NCI-H2171 (cell line): Measurements from ENCODE around the gene OR6J1.
"Not testable (repeated sequence)": the region's sequence is repeated elsewhere in the genome, so short reads cannot be mapped to it uniquely, and the experiment has no call there.

ENCODE experiments used
- DNase-seq: peaks from one replicate; lab custom pipeline; 2025; lab: John Stamatoyannopoulos, UW

The OR6J1 gene

DNA sequence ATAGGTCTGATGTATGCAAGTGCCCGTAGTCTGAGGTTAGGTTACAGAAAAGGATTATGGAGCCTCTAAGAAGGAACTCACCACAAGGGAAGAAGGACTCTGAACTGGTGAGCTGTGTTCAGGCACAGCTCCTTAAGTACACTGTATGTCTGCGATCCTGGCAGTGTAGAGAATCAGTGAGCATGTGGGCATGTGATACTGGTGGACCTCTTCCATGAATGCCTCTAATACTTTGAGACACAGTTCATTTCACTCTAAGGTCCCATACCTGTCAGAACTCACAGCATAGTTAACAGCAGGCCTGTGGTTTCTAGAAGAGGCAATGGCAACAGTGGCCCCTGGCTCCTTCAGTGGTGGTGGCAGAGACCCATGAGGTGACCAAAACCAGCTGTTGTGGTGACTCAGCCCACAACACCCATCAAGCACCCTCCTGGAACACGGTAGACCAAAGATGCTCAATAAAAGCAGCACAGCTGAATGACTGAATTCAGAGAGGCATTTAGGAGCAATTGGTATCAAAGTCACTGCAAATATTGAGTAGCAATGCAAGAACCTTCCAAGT is 6.9 kb upstream of the OR6J1 start:
- DNase-seq, result no peak

DNA sequence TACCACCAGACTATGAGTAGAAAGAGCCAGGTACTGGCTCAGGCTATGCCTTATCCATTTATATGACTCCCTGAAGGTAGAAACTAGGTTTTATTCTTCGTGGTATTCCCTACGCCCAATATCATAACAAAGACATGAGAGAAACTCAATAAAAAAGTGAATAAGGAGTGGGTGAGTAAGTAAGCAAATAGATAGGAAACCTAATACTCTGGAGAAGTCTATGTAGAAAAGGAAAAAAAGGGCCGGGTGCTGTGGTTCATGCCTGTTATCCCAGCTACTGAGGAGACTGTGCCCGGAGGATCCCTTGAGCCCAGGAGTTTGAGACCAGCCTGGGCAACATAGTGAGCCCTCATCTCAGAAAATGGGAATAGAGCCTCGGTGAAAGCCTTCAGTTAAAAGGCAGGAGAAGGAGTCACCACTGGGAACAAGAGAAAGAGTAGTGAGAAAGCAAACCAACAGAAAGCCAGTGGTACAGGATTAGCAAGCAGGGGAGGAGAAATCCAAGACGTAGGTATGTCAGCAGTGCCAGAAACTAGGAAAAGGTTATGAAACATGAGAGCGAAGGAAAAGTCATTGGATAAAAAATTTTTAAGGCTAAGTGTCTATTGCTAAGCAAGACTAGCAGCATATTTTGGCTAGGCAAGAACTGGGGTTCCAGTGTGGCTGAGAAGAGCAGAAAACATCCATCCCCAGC is 6.0 kb upstream of the OR6J1 start:
- DNase-seq, result no peak

DNA sequence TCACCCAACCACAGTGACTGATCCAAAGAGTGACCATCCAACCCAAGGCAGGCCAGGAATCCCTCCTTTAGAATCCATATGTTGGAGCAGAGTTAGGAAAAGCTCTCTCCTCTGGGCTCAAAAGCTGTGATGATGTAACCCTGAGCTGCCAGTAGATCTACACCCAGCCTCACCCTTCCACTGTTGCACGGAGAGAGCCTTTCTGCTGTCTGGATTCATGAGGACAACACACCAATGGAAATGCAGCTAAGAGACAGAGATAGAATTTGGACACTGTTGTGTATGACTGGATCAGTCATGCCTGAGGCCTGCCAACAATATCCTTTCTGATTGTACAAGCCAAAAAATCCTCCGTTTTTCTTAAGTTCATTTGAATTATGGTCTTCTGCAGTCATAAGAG is 4.4 kb upstream of the OR6J1 start:
- no peak for DNase-seq

DNA sequence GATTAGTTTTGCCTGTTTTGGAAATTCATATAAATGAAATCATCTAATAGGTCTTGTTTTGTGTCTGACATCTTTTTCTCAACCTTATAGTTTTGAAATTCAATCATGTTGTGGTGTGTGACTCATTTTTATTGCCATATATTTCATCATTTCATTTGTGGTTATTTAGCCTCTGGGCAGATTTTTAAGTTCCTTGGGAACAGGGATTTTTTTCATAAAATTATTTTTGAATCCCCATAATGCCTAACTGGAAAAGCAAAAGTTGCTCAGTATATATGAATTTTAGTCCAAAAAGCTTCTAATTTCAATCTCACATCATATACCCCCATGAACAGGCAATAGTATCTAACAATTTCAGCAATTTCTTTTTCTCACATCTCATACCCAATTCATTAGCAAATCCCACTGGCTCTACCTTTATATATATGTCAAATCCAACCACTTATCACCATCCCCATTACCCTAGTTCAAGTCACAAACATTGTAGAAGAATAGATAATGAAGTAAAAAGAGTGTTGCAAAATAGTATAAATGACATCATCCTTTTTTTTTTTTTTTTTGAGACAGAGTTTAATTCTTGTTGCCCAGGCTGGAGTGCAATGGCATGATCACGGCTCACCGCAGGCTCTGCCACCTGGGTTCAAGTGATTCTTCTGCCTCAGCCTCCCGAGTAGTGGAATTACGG is 2.6 kb upstream of the OR6J1 start:
- DNase-seq, result no peak

DNA sequence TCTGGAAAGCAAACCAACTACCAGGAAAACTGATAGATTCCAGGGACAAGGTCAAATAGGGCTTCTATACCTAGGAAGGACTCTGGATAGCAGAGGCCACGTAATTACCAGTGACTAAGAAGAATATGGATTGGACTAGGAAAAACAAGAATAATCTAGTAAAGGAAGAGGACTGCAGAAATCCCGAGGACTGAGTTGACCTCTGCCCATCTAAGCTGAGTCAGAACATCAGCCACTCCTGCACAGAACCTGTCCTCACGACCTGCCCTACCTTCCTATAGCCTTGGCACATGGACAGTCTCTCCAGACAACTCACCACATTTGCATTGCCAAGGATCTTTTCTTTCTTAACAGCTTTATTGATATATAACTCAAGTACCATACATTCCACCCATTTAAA is 2.3 kb downstream of the OR6J1 start:
- DNase-seq, result no peak

DNA sequence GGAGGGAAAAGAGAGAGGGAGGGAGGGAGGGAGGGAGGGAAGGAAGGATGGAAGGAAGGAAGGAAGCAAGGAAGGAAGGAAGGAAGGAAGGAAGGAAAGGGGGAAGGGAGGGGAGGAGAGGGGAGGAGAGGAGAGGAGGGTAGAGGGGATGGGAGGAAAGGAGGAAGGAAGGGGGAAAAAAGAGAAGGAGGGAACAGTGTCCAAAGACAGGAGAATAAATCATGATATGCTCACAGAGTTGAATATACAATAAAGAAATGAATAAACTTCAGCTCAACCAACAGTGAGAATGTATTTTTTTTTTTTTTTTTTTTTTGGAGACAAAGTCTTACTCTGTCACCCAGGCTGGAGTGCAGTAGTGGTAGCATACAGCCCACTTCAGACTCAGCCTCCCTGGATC is 4.0 kb downstream of the OR6J1 start:
- DNase-seq, result no peak

DNA sequence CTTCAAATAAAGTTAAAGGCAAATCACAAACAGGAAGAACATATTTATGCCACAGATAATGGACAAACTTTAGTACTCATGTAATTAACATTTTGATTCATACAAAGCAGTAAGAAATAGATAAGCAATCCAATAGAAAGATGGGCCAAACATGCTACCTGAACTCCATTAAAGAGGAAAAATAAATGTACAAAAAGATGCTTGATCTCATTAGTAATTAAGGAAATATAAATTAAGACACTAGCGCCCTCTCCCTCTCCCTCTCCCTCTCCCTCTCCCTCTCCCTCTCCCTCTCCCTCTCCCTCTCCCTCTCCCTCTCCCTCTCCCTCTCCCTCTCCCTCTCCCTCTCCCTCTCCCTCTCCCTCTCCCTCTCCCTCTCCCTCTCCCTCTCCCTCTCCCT is 8.2 kb downstream of the OR6J1 start:
- DNase-seq, result not testable (repeated sequence)

DNA sequence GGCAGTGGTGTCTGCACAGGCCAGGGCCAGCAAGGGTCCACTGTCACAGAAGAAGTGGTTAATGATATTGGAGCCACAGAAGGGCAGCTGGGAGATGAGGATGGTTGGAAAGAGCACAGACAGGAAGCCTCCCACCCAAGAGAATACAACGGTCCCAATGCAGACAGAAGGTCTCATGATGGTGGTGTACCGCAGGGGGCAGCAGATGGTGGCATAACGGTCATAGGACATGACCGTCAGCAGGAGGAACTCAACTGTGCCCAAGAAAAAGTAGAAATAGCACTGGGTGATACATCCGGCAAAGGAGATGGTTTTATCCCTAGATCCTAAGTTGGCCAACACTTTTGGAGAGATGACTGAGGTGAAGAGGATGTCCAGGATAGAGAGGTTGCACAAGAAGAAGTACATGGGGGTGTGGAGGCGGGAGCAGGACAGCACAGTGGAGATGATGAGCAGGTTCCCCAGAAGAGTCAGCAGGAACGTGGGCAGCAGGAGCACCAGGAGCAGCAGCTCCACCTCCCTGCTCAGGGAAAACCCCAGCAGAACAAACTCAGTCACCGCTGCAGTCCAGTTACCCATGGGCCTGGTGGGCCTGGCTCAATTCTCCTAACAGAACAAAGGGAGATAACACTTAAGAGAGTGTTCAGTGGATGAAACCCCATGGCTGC is 9.8 kb downstream of the OR6J1 start:
- DNase-seq, result no peak

DNA sequence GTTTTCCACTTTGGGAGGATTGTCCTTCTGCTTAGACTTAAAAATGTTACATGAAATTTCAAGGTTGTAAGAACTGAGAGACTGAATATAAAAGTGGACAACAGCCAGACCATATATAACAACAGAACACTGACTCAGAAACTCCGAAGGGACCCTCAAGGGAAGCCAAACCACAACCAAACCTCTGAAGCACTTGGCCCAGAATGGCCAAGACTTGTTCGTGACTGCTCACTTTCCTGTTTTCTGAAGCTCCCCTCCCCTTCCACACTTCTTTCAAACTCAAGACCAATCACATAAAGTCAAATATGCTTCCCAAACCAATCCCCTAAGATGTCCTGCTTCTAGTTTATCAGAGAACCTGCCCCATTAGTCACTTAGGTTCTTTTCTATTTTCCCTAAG is 13.7 kb downstream of the OR6J1 start:
- DNase-seq, result no peak

DNA sequence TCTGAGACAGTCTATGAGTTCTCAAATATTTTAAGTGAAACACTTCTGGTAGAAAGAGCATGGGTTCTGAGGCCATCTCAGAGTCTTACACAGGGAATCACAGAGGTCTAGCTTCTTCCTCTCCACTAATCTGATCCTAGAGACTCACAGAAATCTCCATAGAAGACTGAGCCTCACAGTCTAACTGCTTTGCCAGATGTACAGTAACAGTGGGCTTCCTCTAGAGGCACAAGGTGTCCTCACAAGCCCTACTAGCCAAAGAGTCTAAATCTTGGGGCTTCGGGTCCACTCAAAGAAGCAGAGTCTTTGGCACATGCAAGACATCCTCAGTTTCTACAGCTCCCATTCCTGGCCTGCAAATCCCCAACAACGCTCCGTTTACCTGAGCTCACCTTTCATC is 14.1 kb downstream of the OR6J1 start:
- no peak for DNase-seq

DNA sequence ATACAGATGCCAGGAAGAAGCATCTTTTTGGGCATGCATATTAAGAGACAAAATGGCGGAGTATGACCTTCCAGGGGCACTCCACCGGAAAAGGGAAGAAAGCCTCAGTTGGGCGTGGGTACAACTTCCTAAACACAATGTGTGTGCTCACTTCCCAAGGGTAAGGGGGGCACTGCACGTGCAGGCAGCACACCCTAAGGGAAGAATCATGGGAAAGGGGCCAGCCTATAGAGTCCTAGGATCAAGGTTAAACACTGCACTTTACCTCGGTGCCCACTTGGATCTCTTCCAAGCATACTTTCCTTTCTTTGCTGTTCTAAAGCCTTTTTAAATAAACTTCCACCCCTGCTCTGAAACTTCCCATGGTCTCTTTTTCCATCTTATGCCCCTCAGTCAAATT is 14.8 kb downstream of the OR6J1 start:
- no peak for DNase-seq

DNA sequence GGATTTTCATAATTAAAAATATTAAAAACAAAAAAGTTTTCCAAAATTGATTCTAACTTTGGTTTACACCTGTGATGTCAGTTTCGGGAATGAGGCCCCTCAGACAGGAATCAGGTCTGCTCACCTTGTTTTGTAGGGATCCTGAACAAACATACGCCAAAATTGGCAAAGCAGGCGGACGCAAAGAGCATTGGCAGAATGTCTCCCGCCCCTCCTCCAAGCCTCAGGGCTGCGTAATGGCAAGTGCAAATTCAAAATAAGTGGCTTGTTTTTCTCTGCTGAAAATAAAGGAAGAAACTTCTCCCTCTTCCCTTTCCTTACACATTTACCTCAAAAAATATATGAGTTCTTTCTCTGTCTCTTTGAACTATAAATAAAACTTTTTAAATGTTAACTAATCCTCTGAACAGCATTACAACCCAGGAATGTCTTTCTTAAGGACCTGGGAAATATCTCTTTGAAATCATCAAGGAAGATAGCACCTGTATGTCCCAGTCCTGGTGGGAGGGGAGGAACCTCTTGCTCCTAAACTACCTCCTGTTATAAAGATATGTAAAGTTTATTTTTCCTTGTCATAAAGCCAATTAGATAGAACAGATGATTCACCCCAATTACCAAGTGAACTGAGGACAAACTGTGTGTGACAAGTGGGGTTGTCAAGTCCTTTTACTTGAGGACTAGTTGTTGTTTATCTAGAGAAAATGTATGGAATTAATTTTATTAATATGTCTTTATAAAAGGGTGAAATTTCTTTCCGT is 16.5 kb downstream of the OR6J1 start:
- no peak for DNase-seq

DNA sequence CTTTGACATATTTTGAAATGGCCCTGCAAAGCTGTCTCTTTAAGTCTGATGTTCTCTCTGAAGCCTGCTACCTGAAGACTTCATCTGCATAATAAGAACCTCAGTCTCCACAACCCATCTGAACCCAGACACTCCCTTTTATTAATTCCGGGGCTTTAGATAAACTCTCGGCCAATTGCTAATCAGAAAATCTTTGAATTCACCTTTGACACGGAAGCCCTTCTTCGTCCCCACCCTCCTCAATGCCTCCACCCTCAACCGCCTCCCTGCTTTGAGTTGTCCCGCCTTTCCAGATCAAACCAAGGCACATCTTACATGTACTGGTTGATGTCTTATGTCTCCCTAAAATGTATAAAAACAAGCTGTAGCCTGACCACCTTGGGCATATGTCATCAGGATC is 17.6 kb downstream of the OR6J1 start:
- DNase-seq, result no peak

DNA sequence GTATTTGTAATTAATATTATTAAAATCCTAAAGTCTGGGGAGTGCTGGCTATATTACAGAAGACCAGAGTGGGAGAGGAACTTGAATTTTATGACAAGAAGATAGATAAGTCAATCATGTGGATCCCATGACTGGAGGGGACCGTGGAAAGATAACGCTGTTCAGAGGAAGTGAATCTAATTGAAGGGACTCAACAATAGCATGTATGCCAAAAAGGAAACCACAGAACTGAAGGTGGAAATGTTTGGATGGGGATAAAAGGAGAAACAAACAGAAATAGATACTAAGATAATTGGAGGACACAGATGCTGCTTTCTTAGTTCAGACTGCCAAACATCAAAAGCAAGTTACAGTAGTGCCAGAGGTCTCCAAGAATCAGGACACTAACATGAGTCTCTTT is 21.1 kb downstream of the OR6J1 start:
- no peak for DNase-seq

DNA sequence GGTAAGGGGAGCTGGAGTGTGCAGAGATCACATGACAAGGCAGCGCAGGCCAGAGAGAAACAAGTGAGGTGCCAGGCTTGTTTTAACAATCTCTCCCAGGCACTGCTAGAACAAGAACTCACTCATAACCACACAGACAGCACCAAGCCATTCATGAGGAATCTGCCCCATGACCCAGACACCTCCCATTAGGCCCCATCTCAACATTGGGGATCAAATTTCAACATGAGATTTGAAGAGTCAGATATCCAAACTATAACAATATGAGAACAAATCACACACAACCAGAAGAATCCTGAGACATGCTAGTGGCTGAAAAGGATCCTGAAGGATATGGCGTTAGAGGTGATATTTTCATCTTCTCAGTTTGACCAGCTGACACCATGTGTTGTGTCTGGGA is 21.9 kb downstream of the OR6J1 start:
- DNase-seq, result no peak

DNA sequence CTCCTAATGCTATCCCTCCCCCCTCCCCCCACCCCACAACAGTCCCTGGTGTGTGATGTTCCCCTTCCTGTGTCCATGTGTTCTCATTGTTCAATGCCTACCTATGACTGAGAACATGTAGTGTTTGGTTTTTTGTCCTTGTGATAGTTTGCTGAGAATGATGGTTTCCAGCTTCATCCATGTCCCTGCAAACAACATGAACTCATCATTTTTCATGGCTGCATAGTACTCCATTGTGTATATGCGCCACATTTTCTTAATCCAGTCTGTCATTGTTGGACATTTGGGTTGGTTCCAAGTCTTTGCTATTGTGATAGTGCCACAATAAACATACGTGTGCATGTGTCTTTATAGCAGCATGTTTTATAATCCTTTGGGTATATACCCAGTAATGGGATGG is 28.4 kb downstream of the OR6J1 start:
- DNase-seq, result not testable (repeated sequence)

DNA sequence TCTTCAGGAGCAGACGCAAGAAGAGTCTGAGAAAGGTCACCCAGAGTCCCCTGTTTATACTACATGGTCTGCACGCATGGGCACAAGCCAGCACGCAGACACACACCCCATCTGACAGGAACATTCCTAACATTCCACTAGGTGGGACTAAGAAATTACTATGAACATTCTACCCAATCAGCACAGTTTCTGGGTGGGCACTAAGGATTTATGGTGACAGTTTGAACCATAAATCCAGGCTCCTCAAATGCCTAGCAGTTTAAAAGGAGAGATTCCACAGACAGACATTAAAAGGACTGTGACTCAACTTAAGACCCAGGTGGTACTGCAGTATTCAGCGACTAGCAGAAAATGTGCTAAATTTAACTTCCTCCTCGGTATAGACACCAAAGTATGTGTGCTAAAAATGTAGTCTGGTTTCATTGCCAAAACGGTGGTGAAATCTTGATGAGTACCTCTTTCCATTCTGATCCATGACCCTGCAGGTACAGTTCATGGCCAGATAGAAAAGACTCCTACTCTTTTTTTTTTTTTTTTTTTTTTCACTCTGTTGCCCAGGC is 29.8 kb downstream of the OR6J1 start:
- no peak for DNase-seq

DNA sequence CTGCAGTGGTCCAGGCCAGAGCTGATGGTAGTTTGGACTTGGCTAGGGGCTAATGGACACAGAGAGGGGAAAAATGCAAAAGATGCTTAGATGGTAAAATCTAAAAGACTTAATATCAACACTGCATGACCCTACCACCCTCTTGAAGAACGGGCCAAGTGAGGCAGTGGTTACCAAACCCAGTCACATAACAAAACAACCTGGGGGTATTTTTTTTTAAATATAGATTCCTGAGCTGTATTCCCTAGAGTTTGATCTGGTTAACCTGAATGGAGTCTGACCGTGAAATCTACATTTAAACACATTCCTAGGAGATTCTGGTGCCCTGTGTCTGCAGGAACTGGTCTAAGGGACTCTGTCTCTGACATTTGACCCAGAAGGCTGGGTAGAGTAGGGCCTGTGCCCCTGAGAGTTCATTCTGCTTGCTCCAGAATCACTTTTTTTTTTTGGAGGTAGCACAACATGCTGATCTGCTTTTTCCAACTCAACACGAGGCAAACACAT is 30.4 kb downstream of the OR6J1 start:
- DNase-seq, result no peak

DNA sequence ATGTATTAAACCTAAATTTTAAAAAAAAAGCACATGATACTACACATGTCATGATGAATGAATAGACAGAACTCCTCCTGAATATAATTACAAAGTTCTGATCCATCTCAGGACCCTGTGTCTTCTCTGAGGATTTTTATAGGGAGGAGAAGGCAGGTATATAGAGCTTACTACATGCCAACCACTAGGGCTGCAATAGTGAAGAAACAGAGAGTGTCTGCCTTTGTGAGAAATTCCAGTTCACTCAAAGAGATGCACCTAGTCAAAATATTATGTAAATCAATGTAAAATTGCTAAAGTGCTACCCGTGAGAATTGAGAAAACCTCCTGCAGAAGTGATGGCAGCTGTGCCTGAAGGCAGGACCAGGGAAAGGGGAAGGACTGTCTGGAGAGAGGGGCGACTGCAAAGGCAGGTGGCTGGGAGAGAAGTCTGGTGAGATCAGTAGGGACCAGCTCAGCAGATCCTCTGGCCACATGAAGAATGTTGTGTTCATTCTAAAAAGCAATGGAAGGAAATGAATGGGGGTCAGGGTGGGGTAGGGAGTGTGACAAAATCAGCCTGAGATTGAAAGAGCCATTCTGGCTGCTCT is 31.0 kb downstream of the OR6J1 start:
- DNase-seq, result no peak

DNA sequence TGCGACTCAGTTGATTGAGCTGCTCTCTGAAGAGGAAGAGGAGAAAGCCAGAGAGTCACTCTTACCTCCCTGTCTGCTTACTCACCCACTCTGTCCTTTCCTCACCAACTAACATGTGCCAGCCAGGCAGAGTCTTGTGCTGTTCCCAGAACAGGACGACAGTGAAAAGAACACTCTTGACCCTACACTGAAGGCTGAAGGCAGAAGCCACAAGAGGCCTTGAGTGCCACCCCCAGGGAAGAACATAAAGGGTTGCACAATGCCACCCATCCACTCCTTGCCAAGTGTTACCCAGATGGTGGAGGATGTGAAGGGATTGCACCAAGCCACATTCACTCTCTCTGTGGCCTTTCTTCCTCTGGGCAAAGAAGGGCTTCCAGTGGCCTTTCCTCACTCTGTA is 33.2 kb downstream of the OR6J1 start:
- DNase-seq, result no peak

DNA sequence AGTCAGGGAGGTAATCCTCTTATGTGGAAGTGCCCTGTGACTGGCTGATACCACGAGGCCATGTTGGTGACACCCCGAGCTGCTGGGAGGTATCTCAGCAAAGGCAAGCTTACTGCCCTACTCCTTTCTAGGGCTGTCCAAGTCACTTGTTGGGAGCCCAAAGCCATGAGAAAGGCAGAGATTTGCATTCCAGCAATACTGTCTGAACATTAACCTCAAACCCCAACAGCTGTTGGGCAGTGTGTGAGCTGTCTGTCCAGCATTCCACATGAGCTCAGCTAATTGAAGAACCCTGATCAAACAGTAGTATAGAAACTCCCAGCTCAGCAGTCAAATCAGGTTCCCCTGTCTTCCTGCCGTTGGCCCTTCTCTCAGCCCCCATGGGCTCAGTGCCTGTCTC is 36.9 kb downstream of the OR6J1 start:
- DNase-seq, result no peak

DNA sequence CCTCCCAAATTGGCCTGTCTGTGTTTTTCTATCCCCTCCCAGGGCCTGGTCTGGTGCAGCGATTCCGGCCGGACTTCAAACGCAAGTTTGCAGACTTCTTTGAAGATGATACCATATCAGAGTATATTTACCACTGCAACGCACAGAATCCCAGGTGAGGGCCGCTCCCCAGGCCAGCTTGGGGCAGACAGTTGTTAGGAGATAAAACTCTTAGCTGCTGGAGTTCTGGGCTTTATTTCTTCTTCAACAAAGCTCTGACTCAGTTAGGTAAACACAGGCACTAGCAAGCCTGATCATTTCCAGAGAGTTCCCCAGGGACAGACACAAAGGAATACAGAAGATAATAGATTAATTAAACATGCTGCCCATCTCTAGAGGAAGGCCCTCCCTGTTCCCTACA is 37.8 kb downstream of the OR6J1 start:
- peak; percentile 35 for DNase-seq
